Stimulated activated CD4-positive, alpha-beta T cell treated with anti-CD3 and anti-CD28 coated beads, Interleukin-15, amount 100 ng/mL, for 48 hours (primary cell): ENCODE data around the gene ATP9A.
"Not testable (repeated sequence)": the region's sequence is repeated elsewhere in the genome, so short reads cannot be mapped to it uniquely, and the experiment has no call there.

Experiments
- DNase-seq, 2 donors: peaks; one replicate each; pipeline ENCODE4 v3.0.0-alpha.2; 2020; ENCODE audit warnings: low read depth in 2 of 2

The ATP9A gene

GRCh38 chr20:51578145-51578459 lies 190.1 kb downstream of the ATP9A start:
- no peak for DNase-seq

GRCh38 chr20:51577432-51578144 lies 190.6 kb downstream of the ATP9A start:
- no peak for DNase-seq

DNA sequence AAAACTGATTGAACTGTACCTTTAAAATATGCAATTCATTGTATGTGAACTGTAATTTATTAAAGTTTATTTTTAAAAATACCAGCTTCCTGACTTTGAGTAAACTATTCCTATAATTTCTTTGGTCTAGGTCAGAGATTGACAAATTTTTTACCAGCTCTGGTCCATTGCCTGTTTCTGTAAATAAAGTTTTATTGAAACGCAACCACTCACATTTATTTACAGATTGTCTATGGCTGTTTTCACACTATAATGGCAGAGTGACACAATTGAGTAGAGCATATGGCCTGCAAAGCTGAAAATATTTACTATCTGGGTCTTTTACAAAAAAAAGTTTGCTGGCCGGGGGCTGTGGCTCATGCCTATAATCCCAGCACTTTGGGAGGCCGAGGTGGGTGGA lies 192.7 kb downstream of the ATP9A start:
- DNase-seq: no peak

DNA sequence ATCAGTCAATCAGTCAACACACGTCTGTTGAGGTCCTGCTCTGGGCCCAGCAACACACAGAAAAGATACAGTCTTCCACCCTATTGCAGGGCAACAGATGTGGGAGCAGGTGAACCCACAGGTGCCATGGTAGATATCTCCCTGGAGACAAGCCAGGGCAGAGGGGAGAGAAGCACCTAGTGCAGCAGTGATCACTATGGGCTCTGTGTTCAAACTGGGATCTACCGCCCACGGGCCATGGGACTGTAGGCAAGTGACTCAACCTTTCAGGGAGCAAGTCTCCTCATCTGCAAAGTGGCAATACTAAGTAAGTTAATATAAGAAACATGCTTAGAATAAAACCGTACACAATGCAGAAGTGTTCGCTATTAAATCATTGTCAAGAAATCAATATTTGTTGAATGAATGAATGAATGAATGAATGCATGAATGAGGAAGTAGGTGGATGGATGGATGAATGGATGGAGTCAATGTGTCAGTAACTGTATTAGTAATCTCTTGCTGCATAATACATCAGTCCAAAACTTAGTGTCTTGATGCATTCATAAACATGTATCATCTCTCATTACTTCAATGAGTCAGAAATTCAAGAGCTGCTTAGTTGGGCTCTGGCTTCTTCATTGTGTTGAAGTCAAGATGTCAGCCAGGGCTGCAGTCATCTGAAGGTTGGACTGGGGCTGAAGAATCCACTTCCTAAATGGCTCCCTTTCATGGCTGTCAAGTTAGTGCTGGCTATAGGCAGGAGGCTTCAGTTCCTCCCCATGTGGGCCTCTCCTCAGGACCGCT lies 193.7 kb downstream of the ATP9A start:
- DNase-seq: peak in 1 of 2 donors; percentile 22

DNA sequence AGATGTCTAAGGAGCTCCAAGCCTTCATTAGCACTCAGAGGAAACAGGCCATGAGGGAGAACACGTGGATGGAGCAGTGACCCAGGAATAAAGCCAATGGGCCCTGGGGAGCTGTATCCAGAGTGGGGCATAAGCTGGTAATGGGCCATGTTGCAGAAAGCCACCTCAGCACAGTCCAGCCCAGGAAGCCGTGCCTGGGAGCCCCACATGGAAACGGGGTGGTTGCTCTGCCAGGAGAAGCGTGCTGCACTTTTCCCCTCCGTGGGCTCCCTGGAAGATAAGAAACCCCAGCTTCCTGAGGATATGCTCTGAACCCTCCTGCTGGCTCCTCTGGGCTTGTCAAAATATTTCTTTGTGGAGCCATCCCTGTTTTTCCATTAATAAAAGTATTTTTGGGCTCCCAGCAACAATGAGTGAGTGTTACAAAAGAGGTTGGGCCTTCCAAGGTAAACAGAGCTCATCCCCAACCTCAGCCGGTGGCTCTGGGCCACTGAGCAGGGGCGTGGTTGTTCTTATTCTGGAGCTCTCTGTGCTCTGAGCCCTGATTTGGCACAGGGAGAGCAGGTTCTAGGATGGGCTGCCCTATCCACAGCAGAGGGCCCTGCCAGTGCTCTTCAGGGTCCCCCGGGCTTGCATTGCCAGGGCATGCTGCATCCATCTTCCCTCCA lies 194.5 kb downstream of the ATP9A start:
- DNase-seq: no peak

DNA sequence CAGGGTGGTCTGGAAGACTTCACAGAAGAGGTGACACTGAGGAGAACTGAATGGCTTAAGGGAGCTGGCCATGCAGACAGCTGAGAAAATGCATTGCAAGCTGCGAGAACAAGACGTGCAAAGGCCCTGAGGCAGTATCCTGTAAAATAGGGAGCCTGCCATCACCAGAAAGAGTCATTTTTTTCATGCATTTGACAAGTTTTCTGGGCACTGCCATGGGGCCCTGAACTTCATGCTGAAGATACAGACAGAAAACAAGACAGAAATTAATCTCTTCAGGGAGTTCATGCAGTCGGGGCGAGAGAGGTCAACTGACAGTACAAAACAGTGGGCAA lies 196.8 kb downstream of the ATP9A start:
- DNase-seq: no peak

GRCh38 chr20:51570739-51571459 lies 197.3 kb downstream of the ATP9A start:
- no peak for DNase-seq

- DNase-seq: no peak
Observed at GRCh38 chr20:51569815-51570738, 198.1 kb downstream of the ATP9A start.

DNA sequence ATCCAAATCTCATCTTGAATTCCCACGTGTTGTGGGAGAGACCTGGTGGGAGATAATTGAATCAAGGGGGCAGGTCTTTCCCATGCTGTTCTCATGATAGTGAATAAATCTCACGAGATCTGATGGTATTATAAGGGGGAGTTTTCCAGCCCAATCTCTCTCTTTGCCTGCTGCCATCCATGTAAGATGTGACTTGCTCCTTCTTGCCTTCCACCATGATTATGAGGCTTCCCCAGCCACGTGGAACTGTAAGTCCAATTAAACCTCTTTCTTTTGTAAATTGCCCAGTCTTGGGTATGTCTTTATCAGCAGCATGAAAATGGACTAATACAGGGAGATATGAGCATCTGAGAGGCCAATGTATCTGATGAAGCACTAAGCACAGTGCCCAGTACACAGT lies 199.7 kb downstream of the ATP9A start:
- not testable (repeated sequence) for DNase-seq

DNA sequence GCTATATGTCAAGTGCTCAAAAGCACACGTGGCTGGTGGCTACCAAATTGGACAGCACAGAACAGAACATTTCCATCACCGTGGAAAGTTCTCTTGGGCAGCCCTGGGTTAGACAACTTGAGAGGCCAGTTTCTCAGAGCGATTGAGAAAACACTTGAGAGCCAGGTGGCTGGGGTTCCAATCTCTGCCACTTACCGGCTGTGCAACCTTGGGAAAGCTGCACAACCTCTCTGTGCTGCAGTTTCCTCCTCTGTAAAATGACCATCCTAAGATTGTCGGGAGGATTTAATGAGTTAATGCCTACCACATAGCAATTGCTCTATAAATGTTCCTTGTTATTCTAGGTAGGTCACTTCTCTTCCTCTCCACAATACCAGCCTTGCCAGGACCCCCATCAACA lies 200.6 kb downstream of the ATP9A start:
- DNase-seq: no peak

- DNase-seq: no peak
Observed at GRCh38 chr20:51566594-51566993, 201.6 kb downstream of the ATP9A start.

- DNase-seq: no peak
Observed at GRCh38 chr20:51565298-51566144, 202.7 kb downstream of the ATP9A start.

DNA sequence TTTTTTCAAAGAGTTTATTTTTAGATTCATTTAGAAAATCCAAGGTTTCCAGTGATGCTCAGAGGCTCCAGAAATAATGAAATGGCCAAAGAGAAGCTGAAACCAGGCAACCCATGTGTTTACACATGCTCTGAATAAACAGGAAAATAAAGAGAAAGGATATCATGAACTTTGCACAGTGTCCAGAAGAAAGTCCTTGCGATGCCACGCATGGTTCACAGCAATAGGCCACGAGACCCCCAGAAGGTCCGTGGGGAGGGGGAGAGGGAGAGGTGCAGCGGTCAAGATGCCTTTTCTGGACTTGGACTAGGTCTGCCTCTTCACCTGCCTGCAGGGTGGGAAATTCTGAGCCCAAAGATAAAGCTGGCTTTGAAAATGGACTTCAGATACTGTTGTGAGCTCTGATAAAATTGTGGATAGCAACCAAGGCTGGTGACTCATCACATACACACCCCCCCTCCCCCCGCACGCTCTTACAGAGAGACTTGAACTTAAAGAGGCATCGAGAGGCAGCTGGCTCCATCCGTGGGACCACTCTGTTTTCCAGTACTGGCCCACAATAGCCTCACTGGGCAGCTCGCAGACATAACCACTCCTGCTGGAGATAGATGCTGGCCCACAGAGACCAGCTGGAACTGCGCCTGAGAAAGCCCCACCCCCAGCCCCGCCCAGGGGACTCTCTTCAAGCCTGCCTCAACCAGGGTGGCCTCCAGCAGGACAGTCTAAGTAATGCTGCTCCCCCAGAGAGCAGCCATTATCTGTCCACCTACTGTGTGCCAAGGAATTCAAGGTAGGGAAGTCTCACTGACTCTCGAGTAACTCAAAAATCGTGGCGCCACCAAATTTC lies 204.5 kb downstream of the ATP9A start:
- DNase-seq: no peak

- DNase-seq: no peak
Observed at GRCh38 chr20:51563174-51563485, 205.1 kb downstream of the ATP9A start.

GRCh38 chr20:51562332-51563173 lies 205.6 kb downstream of the ATP9A start:
- DNase-seq: no peak

DNA sequence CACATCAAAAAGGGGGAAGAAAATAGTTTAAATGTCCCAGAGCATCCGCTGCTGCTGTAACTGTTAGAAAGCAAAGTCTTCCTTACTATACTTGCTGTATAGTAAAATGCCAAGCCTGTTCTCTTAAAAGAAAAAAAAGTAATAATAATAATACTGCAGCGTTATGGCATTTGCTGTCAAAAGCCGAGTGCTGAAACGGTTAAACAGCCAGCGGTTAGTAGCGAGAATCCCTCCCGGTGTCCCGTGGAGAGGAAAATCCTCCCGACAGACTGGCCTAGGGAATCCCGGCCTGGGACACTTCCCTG lies 206.2 kb downstream of the ATP9A start:
- DNase-seq: no peak

DNA sequence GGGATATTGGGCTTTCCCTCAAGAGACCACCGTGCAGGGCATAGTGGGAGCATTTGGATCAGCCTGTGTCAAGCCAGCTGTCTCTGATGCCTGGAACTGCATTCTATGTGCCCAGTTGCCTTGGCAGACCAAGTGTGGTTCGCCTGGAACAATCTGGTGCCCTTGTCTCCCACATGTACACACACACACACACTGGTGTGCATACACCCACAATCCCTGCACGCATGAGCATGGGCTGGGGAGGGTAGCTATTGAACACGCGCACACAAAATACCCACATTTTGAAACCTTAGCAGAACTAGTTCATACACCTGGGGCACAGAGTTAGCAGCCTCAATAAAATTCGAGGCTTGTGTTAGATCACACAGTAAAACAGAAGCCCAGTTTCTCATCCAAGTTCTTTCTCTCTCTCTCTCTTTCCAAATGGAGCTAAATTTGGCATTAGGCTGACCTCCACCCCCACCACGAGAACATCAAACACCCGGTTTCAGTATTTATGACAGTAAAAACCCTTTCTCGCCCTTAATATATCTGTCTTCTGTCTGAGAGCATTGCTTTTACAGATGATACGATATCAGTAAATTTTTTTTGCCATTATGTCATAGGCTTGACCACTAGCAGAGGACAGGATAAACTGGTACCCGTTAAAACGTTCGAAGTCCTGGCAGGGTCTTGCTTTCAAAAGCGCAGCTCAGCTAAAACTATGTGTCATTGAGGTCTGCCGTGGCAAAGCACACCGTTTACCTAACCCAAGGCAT lies 207.5 kb downstream of the ATP9A start:
- no peak for DNase-seq

- DNase-seq: no peak
Observed at GRCh38 chr20:51560042-51560441, 208.1 kb downstream of the ATP9A start.
